GM19455 (cell line): ENCODE measurements around the gene KCNC2.
"Not testable (repeated sequence)": the region's sequence is repeated elsewhere in the genome, so short reads cannot be mapped to it uniquely, and the experiment has no call there.

Source experiments
- ATAC-seq: cut with Tn5 transposase; IDR thresholded peaks from one replicate; pipeline ENCODE4 v1.9.1; 2021; ENCODE audit not compliant: unreplicated experiment

KCNC2 gene

GRCh38 chr12:75209812-75210138 lies at the start of gene KCNC2:
TSS of gene KCNC2 (minus strand) at chr12:75209839.
- ATAC-seq, result no peak

GRCh38 chr12:75259143-75259542 lies 49.5 kb upstream of the KCNC2 start:
- ATAC-seq, result no peak

GRCh38 chr12:75257510-75257909 lies 47.9 kb upstream of the KCNC2 start:
- ATAC-seq, result no peak

- ATAC-seq, result no peak
Observed at GRCh38 chr12:75245108-75245507, 35.5 kb upstream of the KCNC2 start.

GRCh38 chr12:75239987-75240386 lies 30.3 kb upstream of the KCNC2 start:
- ATAC-seq, result no peak

GRCh38 chr12:75236206-75236605 lies 26.6 kb upstream of the KCNC2 start:
- ATAC-seq, result no peak

GRCh38 chr12:75227132-75227531 lies 17.5 kb upstream of the KCNC2 start:
- no peak for ATAC-seq

GRCh38 chr12:75212072-75212471 lies 2.4 kb upstream of the KCNC2 start:
- no peak for ATAC-seq

- no peak for ATAC-seq
Observed at GRCh38 chr12:75208856-75209811, 505 bp downstream of the KCNC2 start.

GRCh38 chr12:75207338-75208083 lies 2.1 kb downstream of the KCNC2 start:
- ATAC-seq, result no peak

GRCh38 chr12:75205558-75205957 lies 4.1 kb downstream of the KCNC2 start:
- no peak for ATAC-seq

GRCh38 chr12:75196865-75197264 lies 12.8 kb downstream of the KCNC2 start:
- ATAC-seq, result no peak

- no peak for ATAC-seq
Observed at GRCh38 chr12:75196408-75196807, 13.2 kb downstream of the KCNC2 start.

GRCh38 chr12:75194250-75194649 lies 15.4 kb downstream of the KCNC2 start:
- ATAC-seq, result no peak

GRCh38 chr12:75192196-75192595 lies 17.4 kb downstream of the KCNC2 start:
- no peak for ATAC-seq

- no peak for ATAC-seq
Observed at GRCh38 chr12:75190846-75191245, 18.8 kb downstream of the KCNC2 start.

GRCh38 chr12:75185881-75186280 lies 23.8 kb downstream of the KCNC2 start:
- not testable (repeated sequence) for ATAC-seq

GRCh38 chr12:75184516-75184915 lies 25.1 kb downstream of the KCNC2 start:
- ATAC-seq, result no peak

- no peak for ATAC-seq
Observed at GRCh38 chr12:75183967-75184366, 25.7 kb downstream of the KCNC2 start.

GRCh38 chr12:75177997-75178396 lies 31.6 kb downstream of the KCNC2 start:
- ATAC-seq, result peak; percentile 67

GRCh38 chr12:75172611-75173010 lies 37.0 kb downstream of the KCNC2 start:
- ATAC-seq, result no peak

- ATAC-seq, result no peak
Observed at GRCh38 chr12:75170640-75171185, 38.9 kb downstream of the KCNC2 start.
